Breast epithelium (tissue), 4 donors: ENCODE data around the gene ZFYVE19. TPM values are rescaled to one million over a fixed set of nuclear protein-coding genes. Genes with fewer than 3 reads are reported as not detected.

Source experiments
- DNase-seq, 2 donors: peaks; one replicate each; pipeline ENCODE4 v3.0.0-alpha.2; 2019; ENCODE audit warnings: low spot score in 2 of 2
- H3K27ac ChIP-seq, 2 donors: fragments of 200-600 bp; sonication (generic) in 1 of 2; one replicate each; pipeline ENCODE4 v1.5.1; 2016 to 2019; ENCODE audit warnings: mild to moderate bottlenecking in 1 of 2
- H3K27me3 ChIP-seq, 2 donors: fragments of 200-600 bp; sonication (generic) in 1 of 2; one replicate each; pipeline versions ENCODE4 v1.5.1 to v1.6.0; 2017 to 2019; ENCODE audit warnings: control low read depth in 1 of 2, mild to moderate bottlenecking in 1 of 2
- H3K36me3 ChIP-seq: fragments of 200-600 bp; one replicate; pipeline ENCODE4 v1.5.1; 2019
- H3K4me1 ChIP-seq, 2 donors: fragments of 200-600 bp; sonication (generic); one replicate each; pipeline ENCODE4 v1.5.1; 2016 to 2019; ENCODE audit warnings: control low read depth in 1 of 2
- H3K4me3 ChIP-seq, 3 donors: fragments of 200-600 bp; sonication (generic); 1 replicate in 2 of 3; 2 replicates in 1 of 3; pipeline ENCODE4 v1.5.1; 2016 to 2019; ENCODE audit warnings: mild to moderate bottlenecking in 3 of 3, moderate library complexity in 2 of 3
- H3K9me3 ChIP-seq, 2 donors: fragments of 200-600 bp; sonication (generic) in 1 of 2; one replicate each; pipeline ENCODE4 v1.5.1; 2016 to 2019; ENCODE audit warnings: control low read depth in 1 of 2
- CTCF ChIP-seq, 3 donors: fragments of 450-650 bp; IDR thresholded peaks; one replicate each; pipeline ENCODE4 v1.5.1; 2016 to 2017; ENCODE audit warnings: antibody characterized with exemption in 3 of 3, mild to moderate bottlenecking in 3 of 3, moderate library complexity in 3 of 3
- POLR2A ChIP-seq: fragments of 450-650 bp; IDR thresholded peaks from one replicate; pipeline ENCODE4 v1.6.1; 2016; ENCODE audit warnings: antibody characterized with exemption, mild to moderate bottlenecking, moderate library complexity
- POLR2AphosphoS5 ChIP-seq, 3 donors: sonication (generic); formaldehyde crosslinking; IDR thresholded peaks; one replicate each; pipeline ENCODE4 v1.6.1; 2017; ENCODE audit warnings: antibody characterized with exemption in 3 of 3
- intact Hi-C: fragments of 100-400 bp; cut with DNase I; formaldehyde crosslinking; loops from one replicate; pipeline ENCODE4 v1.15.1; 2023; ENCODE audit warnings: low total_unique reads
- total RNA-seq, 3 donors: library from RNA; depleted of rRNA; stranded (reverse); fragments of >200 nt; gene quantifications; one replicate each; pipeline ENCODE4 v1.1.0, GENCODE V29; 2016

ZFYVE19 gene
- total RNA-seq, 3 donors from 2014 or later: 19.4 to 58.8 (median 44.6) TPM

- no peak for DNase-seq
- Histone ChIP-seq H3K9me3 (no peaks in the 10 kb centered on the region), H3K4me3 (no peak overlapping the region), H3K36me3 (no peaks in the 10 kb centered on the region), H3K4me1 (peaks cover 9% of the 10 kb centered on the region in 2 donors), H3K27ac (peak overlapping the region; percentile 92 to 93), H3K27me3 (no peaks in the 10 kb centered on the region)
- TF ChIP-seq POLR2AphosphoS5 (IDR thresholded peaks at IDR 0.05): no peak
- no peak for TF ChIP-seq CTCF (IDR thresholded peaks at IDR 0.05)
- TF ChIP-seq POLR2A: no peak
- intact Hi-C loops: no loop called here
These were observed 34.9 kb upstream of the ZFYVE19 start for GRCh38 chr15:40772014-40772413.

- H3K27ac ChIP-seq: peak overlapping the region in 1 of 2 donors; percentile 21
- no peak overlapping the region for H3K4me3 ChIP-seq
- no peaks in the 10 kb centered on the region for H3K9me3 ChIP-seq
- no peaks in the 10 kb centered on the region for H3K36me3 ChIP-seq
- peaks cover 9 to 12% of the 10 kb centered on the region in 2 donors for H3K4me1 ChIP-seq
- H3K27me3 ChIP-seq: no peaks in the 10 kb centered on the region
- TF ChIP-seq CTCF (IDR thresholded peaks at IDR 0.05) (no peak), POLR2AphosphoS5 (IDR thresholded peaks at IDR 0.05) (no peak), POLR2A (no peak)
- no peak for DNase-seq
- intact Hi-C loops: no loop called here
These were observed 33.4 kb upstream of the ZFYVE19 start for GRCh38 chr15:40773496-40773895.

GRCh38 chr15:40773902-40774301 is 33.0 kb upstream of the ZFYVE19 start:
- Histone ChIP-seq H3K9me3 (no peaks in the 10 kb centered on the region), H3K27ac (no peak overlapping the region), H3K4me1 (peaks cover 9 to 12% of the 10 kb centered on the region in 2 donors), H3K27me3 (no peaks in the 10 kb centered on the region), H3K36me3 (no peaks in the 10 kb centered on the region), H3K4me3 (no peak overlapping the region)
- no peak for TF ChIP-seq POLR2A
- intact Hi-C loops: no loop called here
- no peak for DNase-seq

- H3K9me3 ChIP-seq: no peaks in the 10 kb centered on the region
- no peaks in the 10 kb centered on the region for H3K27me3 ChIP-seq
- H3K4me3 ChIP-seq: no peak overlapping the region
- TF ChIP-seq POLR2AphosphoS5 (IDR thresholded peaks at IDR 0.05) (no peak), CTCF (IDR thresholded peaks at IDR 0.05) (no peak), POLR2A (no peak)
- H3K27ac ChIP-seq: peak overlapping the region in 1 of 2 donors; percentile 89
- intact Hi-C loops: no loop called here
- peaks cover 9 to 12% of the 10 kb centered on the region in 2 donors for H3K4me1 ChIP-seq
- DNase-seq: no peak
- no peaks in the 10 kb centered on the region for H3K36me3 ChIP-seq
These were observed 31.9 kb upstream of the ZFYVE19 start for GRCh38 chr15:40775007-40775406.

- peak overlapping the region; percentile 89 to 90 for H3K27ac ChIP-seq
- intact Hi-C loops: no loop called here
- no peaks in the 10 kb centered on the region for H3K27me3 ChIP-seq
- DNase-seq: no peak
- H3K4me3 ChIP-seq: peak overlapping the region in 2 of 3 donors; percentile 40 to 48
- peaks cover 8 to 9% of the 10 kb centered on the region in 2 donors for H3K4me1 ChIP-seq
- H3K36me3 ChIP-seq: no peaks in the 10 kb centered on the region
- no peaks in the 10 kb centered on the region for H3K9me3 ChIP-seq
- no peak for TF ChIP-seq POLR2A
- no peak for TF ChIP-seq CTCF (IDR thresholded peaks at IDR 0.05)
- TF ChIP-seq POLR2AphosphoS5 (IDR thresholded peaks at IDR 0.05): no peak
These were observed 31.0 kb upstream of the ZFYVE19 start for GRCh38 chr15:40775740-40776536.
